ENCODE results near the gene RAPGEF6.
"Not testable (repeated sequence)": the region's sequence is repeated elsewhere in the genome, so short reads cannot be mapped to it uniquely, and the experiment has no call there.

RAPGEF6 gene

GRCh38 chr5:131609774-131610173 lies 25.3 kb downstream of the RAPGEF6 start:
- DNase-seq (ENCODE audit: insufficient read length, low spot score), result no peak
- FAIRE-seq, result no peak

GRCh38 chr5:131608597-131608996 lies 26.4 kb downstream of the RAPGEF6 start:
- no peak for DNase-seq (ENCODE audit: insufficient read length, low spot score)
- FAIRE-seq, result no peak

- FAIRE-seq, result no peak
These were observed 27.0 kb downstream of the RAPGEF6 start for GRCh38 chr5:131607903-131608540.

GRCh38 chr5:131607418-131607817 lies 27.6 kb downstream of the RAPGEF6 start:
- no peak for FAIRE-seq

More at GRCh38 chr5:131607903-131608540, 27.0 kb downstream of the RAPGEF6 start:
- no peak for DNase-seq (ENCODE audit: insufficient read length, low spot score)

GRCh38 chr5:131605086-131605485 lies 29.9 kb downstream of the RAPGEF6 start:
- FAIRE-seq (no peak), DNase-seq (ENCODE audit: insufficient read length, low spot score) (no peak)

More at GRCh38 chr5:131607418-131607817, 27.6 kb downstream of the RAPGEF6 start:
- DNase-seq (ENCODE audit: insufficient read length, low spot score), result no peak

GRCh38 chr5:131595088-131596033 lies 39.7 kb downstream of the RAPGEF6 start:
- DNase-seq (ENCODE audit: insufficient read length, low spot score) (no peak), FAIRE-seq (peak; percentile 73)

GRCh38 chr5:131593921-131594320 lies 41.1 kb downstream of the RAPGEF6 start:
- DNase-seq (ENCODE audit: insufficient read length, low spot score) (no peak), FAIRE-seq (no peak)

GRCh38 chr5:131593436-131593835 lies 41.6 kb downstream of the RAPGEF6 start:
- not testable (repeated sequence) for DNase-seq (ENCODE audit: insufficient read length, low spot score); FAIRE-seq

GRCh38 chr5:131589510-131590348 lies 45.3 kb downstream of the RAPGEF6 start:
- DNase-seq (ENCODE audit: insufficient read length, low spot score) (peak; percentile 19), FAIRE-seq (peak; percentile 85)

GRCh38 chr5:131587541-131587940 lies 47.5 kb downstream of the RAPGEF6 start:
- FAIRE-seq (no peak), DNase-seq (ENCODE audit: insufficient read length, low spot score) (no peak)

- FAIRE-seq, result no peak
These were observed 53.3 kb downstream of the RAPGEF6 start for GRCh38 chr5:131581702-131582101.

GRCh38 chr5:131579917-131580671 lies 54.9 kb downstream of the RAPGEF6 start:
- no peak for FAIRE-seq
- no peak for DNase-seq (ENCODE audit: insufficient read length, low spot score)

More at GRCh38 chr5:131581702-131582101, 53.3 kb downstream of the RAPGEF6 start:
- DNase-seq (ENCODE audit: insufficient read length, low spot score), result no peak

- DNase-seq (ENCODE audit: insufficient read length, low spot score), result no peak
These were observed 59.3 kb downstream of the RAPGEF6 start for GRCh38 chr5:131575660-131576227.

GRCh38 chr5:131571669-131572168 lies 63.3 kb downstream of the RAPGEF6 start:
- FAIRE-seq (no peak), DNase-seq (ENCODE audit: insufficient read length, low spot score) (no peak)

More at GRCh38 chr5:131575660-131576227, 59.3 kb downstream of the RAPGEF6 start:
- no peak for FAIRE-seq

- FAIRE-seq (no peak), DNase-seq (ENCODE audit: insufficient read length, low spot score) (no peak)
These were observed 64.3 kb downstream of the RAPGEF6 start for GRCh38 chr5:131570757-131571156.

- no peak for FAIRE-seq
- no peak for DNase-seq (ENCODE audit: insufficient read length, low spot score)
These were observed 70.8 kb downstream of the RAPGEF6 start for GRCh38 chr5:131564229-131564652.

GRCh38 chr5:131563434-131564228 lies 71.4 kb downstream of the RAPGEF6 start:
- DNase-seq (ENCODE audit: insufficient read length, low spot score) (no peak), FAIRE-seq (no peak)

- FAIRE-seq (no peak), DNase-seq (ENCODE audit: insufficient read length, low spot score) (no peak)
These were observed 84.4 kb downstream of the RAPGEF6 start for GRCh38 chr5:131550606-131551005.

GRCh38 chr5:131548176-131548575 lies 86.9 kb downstream of the RAPGEF6 start:
- FAIRE-seq, result no peak
- DNase-seq (ENCODE audit: insufficient read length, low spot score), result no peak

Data from GM19239 (cell line).